MCF 10A (cell line): ENCODE results near the gene TSR3. TPM values are rescaled to one million over a fixed set of nuclear protein-coding genes. Genes with fewer than 3 reads are reported as not detected.

ENCODE experiments used
- BruUV-seq: library from RNA; stranded (reverse); fragments of 400-500 nt; replicated peaks from 2 replicates; lab custom pipeline; 2021; lab: Mats Ljungman, UMichigan
- CTCF ChIA-PET: fragments of 300-600 bp; sonication (Branson Sonifier 250); formaldehyde crosslinking; extraction: SDS; loops from one replicate; lab custom pipeline; 2021; ENCODE audit warnings: antibody characterized with exemption, inconsistent platforms; lab: Yijun Ruan, JAX
- POLR2A ChIA-PET: fragments of 300-600, 350-650 bp; sonication (Branson Sonifier 250); formaldehyde crosslinking; extraction: SDS; loops from one replicate; lab custom pipeline; 2020; ENCODE audit warnings: antibody characterized with exemption, inconsistent platforms; lab: Yijun Ruan, JAX
- DNase-seq: peaks from one replicate; pipeline ENCODE4 v3.0.0-alpha.2; 2018; ENCODE audit not compliant: unreplicated experiment
- H3K27ac Mint-ChIP-seq: one replicate; pipeline ENCODE4 v1.8.0; 2022; ENCODE audit warnings: mild to moderate bottlenecking, low read depth, mixed read lengths; ENCODE audit not compliant: unreplicated experiment
- H3K27me3 Mint-ChIP-seq: one replicate; pipeline ENCODE4 v1.8.0; 2022; ENCODE audit warnings: mixed read lengths; ENCODE audit not compliant: insufficient read depth, unreplicated experiment
- H3K36me3 Mint-ChIP-seq: one replicate; pipeline ENCODE4 v1.8.0; 2022; ENCODE audit warnings: mild to moderate bottlenecking, moderate library complexity, mixed read lengths; ENCODE audit not compliant: insufficient read depth, unreplicated experiment
- H3K4me1 Mint-ChIP-seq: one replicate; pipeline ENCODE4 v1.8.0; 2022; ENCODE audit warnings: mixed read lengths; ENCODE audit not compliant: insufficient read depth, unreplicated experiment
- H3K4me3 Mint-ChIP-seq: one replicate; pipeline ENCODE4 v1.8.0; 2022; ENCODE audit warnings: mild to moderate bottlenecking, moderate library complexity, mixed read lengths; ENCODE audit not compliant: unreplicated experiment
- H3K9me3 Mint-ChIP-seq: one replicate; pipeline ENCODE4 v1.8.0; 2022; ENCODE audit warnings: mixed read lengths; ENCODE audit not compliant: unreplicated experiment
- CTCF ChIP-seq: fragments of 200-600 bp; IDR thresholded peaks from one replicate; pipeline ENCODE4 v1.8.0; 2022; ENCODE audit warnings: antibody characterized with exemption, mild to moderate bottlenecking; ENCODE audit not compliant: unreplicated experiment
- intact Hi-C: fragments of 100-400 bp; cut with micrococcal nuclease; formaldehyde crosslinking; loops from 2 replicates; pipeline ENCODE4 v1.14.1; 2022
- total RNA-seq: library from RNA; stranded (reverse); gene quantifications from 2 replicates; pipeline ENCODE4 v1.2.3, GENCODE V29; 2022

TSR3 gene
- total RNA-seq, 1 experiment from 2014 or later, result 49.6 TPM

GRCh38 chr16:1393613-1394176 is 42.0 kb upstream of the TSR3 start:
- no peaks in the 10 kb centered on the region for H3K9me3 Mint-ChIP-seq
- H3K27me3 Mint-ChIP-seq, result no peaks in the 10 kb centered on the region
- H3K36me3 Mint-ChIP-seq, result peaks cover 13% of the 10 kb centered on the region
- TF ChIP-seq CTCF, result no peak
- no peak for DNase-seq
- no peaks in the 10 kb centered on the region for H3K4me1 Mint-ChIP-seq
- intact Hi-C loops, result no loop called here
- POLR2A ChIA-PET, result no interaction called here
- H3K27ac Mint-ChIP-seq, result no peak overlapping the region
- BruUV-seq, result no TSS peak
- H3K4me3 Mint-ChIP-seq, result no peak overlapping the region
- CTCF ChIA-PET, result interaction anchor here (0.8 kb wide), 1 partner anchor 8 kb away, joined by 4 read pairs; no protein-coding TSS in a partner anchor

GRCh38 chr16:1392826-1393225 is 41.1 kb upstream of the TSR3 start:
- no peak for TF ChIP-seq CTCF
- Mint-ChIP-seq H3K4me1 (no peaks in the 10 kb centered on the region), H3K27me3 (no peaks in the 10 kb centered on the region), H3K27ac (no peak overlapping the region), H3K36me3 (peaks cover 13% of the 10 kb centered on the region), H3K4me3 (no peak overlapping the region), H3K9me3 (no peaks in the 10 kb centered on the region)
- ChIA-PET CTCF (interaction anchor here (0.8 kb wide), 1 partner anchor 9 kb away, joined by 4 read pairs; no protein-coding TSS in a partner anchor), POLR2A (no interaction called here)
- BruUV-seq, result no TSS peak
- intact Hi-C loops, result no loop called here
- DNase-seq, result no peak

- POLR2A ChIA-PET, result interaction anchor here (0.9 to 1.5 kb wide), 2 partner anchors 11 to 15 kb away, joined by 3 to 4 read pairs; no protein-coding TSS in a partner anchor
- Mint-ChIP-seq H3K27ac (no peak overlapping the region), H3K9me3 (no peaks in the 10 kb centered on the region), H3K36me3 (peaks cover 7% of the 10 kb centered on the region), H3K4me1 (no peaks in the 10 kb centered on the region), H3K4me3 (no peak overlapping the region), H3K27me3 (no peaks in the 10 kb centered on the region)
- DNase-seq, result no peak
- CTCF ChIA-PET, result interaction anchor here (0.7 kb wide), 1 partner anchor 21 kb away, joined by 3 read pairs; no protein-coding TSS in a partner anchor
- BruUV-seq, result no TSS peak
- no peak for TF ChIP-seq CTCF
- intact Hi-C loops, result no loop called here
Observed at GRCh38 chr16:1390239-1390779, 38.6 kb upstream of the TSR3 start.

GRCh38 chr16:1389762-1390161 is 38.1 kb upstream of the TSR3 start:
- no peaks in the 10 kb centered on the region for H3K27me3 Mint-ChIP-seq
- no TSS peak for BruUV-seq
- no peak overlapping the region for H3K27ac Mint-ChIP-seq
- ChIA-PET CTCF (no interaction called here), POLR2A (interaction anchor here (0.9 kb wide), 1 partner anchor 16 kb away, joined by 3 read pairs; no protein-coding TSS in a partner anchor)
- TF ChIP-seq CTCF, result no peak
- no peaks in the 10 kb centered on the region for H3K4me1 Mint-ChIP-seq
- no peaks in the 10 kb centered on the region for H3K9me3 Mint-ChIP-seq
- peaks cover 7% of the 10 kb centered on the region for H3K36me3 Mint-ChIP-seq
- no peak overlapping the region for H3K4me3 Mint-ChIP-seq
- DNase-seq, result no peak
- intact Hi-C loops, result no loop called here
